SK-N-SH (cell line): ENCODE measurements around the gene SEMA3B.

Source experiments
- ELF1 ChIP-seq: IDR thresholded peaks from 2 replicates; pipeline ENCODE4 v1.4.0; 2012
- GABPA ChIP-seq: IDR thresholded peaks from 2 replicates; pipeline ENCODE4 v1.4.0; 2012; ENCODE audit warnings: low read depth, mild to moderate bottlenecking
- NFIC ChIP-seq: IDR thresholded peaks from 2 replicates; pipeline ENCODE4 v1.4.0; 2012; ENCODE audit warnings: borderline replicate concordance
- RAD21 ChIP-seq: IDR thresholded peaks from 2 replicates; pipeline ENCODE4 v1.6.1; 2012; ENCODE audit warnings: mild to moderate bottlenecking, low read length
- TAF1 ChIP-seq: IDR thresholded peaks from 2 replicates; pipeline ENCODE4 v1.6.1; 2012; ENCODE audit warnings: low read depth, mild to moderate bottlenecking, low read length, moderate library complexity, borderline replicate concordance
- TF ChIP-seq, protein P1 (sequence below): IDR thresholded peaks from 2 replicates; pipeline ENCODE4 v1.6.1; 2012; ENCODE audit warnings: mild to moderate bottlenecking, low read depth, low read length, moderate library complexity
- TF ChIP-seq, protein P2 (sequence below): fragments of 200-600 bp; sonication (generic); IDR thresholded peaks from 2 replicates; pipeline ENCODE4 v1.6.1; 2017; ENCODE audit warnings: antibody characterized with exemption, mild to moderate bottlenecking, moderate library complexity
- TF ChIP-seq, protein P3 (sequence below): IDR thresholded peaks from 2 replicates; pipeline ENCODE4 v1.4.0; 2012; ENCODE audit warnings: low read depth, borderline replicate concordance
- TF ChIP-seq, protein P4 (sequence below): fragments of 150-350 bp; IDR thresholded peaks from 2 replicates; pipeline ENCODE4 v1.6.1; 2017; ENCODE audit warnings: antibody characterized with exemption, low read length, low read depth, borderline replicate concordance

DNA sequence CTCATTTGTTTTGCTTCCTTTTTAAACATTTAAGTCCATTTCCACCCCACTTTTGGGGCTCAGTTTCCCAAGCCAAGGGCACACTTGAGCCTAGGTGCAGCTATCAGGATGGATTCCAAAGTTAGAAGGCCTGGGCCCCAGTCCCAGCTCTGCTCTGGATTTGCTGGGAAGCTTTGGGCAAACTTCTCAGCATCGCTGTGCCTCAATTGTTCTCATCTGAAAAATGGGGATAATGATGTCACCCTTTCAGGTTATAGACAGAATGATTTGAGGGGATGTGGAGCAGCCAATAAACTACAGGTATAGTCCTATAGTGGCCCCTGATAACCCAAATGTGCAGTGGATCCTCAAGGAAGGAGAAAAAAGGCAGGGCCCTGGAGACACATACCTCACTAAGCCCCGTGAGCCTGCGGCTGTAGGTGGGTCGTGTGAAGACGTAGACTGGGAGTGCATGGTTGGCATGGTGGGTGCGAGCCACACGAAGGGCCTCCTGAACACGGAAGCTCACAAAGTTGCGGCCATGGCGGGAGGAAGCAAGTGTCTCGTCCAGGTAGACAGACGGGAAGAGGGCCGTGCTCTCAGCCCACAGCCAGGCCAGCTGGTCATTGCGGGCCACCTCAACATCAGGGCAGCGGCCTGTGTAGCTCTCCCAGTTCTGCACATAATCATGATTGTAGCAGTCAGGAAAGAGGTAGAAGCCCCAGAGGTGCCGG is 50.4 kb downstream of the SEMA3B start:
- TF ChIP-seq, protein P1, sequence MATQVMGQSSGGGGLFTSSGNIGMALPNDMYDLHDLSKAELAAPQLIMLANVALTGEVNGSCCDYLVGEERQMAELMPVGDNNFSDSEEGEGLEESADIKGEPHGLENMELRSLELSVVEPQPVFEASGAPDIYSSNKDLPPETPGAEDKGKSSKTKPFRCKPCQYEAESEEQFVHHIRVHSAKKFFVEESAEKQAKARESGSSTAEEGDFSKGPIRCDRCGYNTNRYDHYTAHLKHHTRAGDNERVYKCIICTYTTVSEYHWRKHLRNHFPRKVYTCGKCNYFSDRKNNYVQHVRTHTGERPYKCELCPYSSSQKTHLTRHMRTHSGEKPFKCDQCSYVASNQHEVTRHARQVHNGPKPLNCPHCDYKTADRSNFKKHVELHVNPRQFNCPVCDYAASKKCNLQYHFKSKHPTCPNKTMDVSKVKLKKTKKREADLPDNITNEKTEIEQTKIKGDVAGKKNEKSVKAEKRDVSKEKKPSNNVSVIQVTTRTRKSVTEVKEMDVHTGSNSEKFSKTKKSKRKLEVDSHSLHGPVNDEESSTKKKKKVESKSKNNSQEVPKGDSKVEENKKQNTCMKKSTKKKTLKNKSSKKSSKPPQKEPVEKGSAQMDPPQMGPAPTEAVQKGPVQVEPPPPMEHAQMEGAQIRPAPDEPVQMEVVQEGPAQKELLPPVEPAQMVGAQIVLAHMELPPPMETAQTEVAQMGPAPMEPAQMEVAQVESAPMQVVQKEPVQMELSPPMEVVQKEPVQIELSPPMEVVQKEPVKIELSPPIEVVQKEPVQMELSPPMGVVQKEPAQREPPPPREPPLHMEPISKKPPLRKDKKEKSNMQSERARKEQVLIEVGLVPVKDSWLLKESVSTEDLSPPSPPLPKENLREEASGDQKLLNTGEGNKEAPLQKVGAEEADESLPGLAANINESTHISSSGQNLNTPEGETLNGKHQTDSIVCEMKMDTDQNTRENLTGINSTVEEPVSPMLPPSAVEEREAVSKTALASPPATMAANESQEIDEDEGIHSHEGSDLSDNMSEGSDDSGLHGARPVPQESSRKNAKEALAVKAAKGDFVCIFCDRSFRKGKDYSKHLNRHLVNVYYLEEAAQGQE, result no peak
- TF ChIP-seq, protein P2, sequence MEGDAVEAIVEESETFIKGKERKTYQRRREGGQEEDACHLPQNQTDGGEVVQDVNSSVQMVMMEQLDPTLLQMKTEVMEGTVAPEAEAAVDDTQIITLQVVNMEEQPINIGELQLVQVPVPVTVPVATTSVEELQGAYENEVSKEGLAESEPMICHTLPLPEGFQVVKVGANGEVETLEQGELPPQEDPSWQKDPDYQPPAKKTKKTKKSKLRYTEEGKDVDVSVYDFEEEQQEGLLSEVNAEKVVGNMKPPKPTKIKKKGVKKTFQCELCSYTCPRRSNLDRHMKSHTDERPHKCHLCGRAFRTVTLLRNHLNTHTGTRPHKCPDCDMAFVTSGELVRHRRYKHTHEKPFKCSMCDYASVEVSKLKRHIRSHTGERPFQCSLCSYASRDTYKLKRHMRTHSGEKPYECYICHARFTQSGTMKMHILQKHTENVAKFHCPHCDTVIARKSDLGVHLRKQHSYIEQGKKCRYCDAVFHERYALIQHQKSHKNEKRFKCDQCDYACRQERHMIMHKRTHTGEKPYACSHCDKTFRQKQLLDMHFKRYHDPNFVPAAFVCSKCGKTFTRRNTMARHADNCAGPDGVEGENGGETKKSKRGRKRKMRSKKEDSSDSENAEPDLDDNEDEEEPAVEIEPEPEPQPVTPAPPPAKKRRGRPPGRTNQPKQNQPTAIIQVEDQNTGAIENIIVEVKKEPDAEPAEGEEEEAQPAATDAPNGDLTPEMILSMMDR, result no peak
- TF ChIP-seq NFIC (no peak), ELF1 (no peak), RAD21 (no peak), TAF1 (no peak), GABPA (no peak)
- TF ChIP-seq, protein P3, sequence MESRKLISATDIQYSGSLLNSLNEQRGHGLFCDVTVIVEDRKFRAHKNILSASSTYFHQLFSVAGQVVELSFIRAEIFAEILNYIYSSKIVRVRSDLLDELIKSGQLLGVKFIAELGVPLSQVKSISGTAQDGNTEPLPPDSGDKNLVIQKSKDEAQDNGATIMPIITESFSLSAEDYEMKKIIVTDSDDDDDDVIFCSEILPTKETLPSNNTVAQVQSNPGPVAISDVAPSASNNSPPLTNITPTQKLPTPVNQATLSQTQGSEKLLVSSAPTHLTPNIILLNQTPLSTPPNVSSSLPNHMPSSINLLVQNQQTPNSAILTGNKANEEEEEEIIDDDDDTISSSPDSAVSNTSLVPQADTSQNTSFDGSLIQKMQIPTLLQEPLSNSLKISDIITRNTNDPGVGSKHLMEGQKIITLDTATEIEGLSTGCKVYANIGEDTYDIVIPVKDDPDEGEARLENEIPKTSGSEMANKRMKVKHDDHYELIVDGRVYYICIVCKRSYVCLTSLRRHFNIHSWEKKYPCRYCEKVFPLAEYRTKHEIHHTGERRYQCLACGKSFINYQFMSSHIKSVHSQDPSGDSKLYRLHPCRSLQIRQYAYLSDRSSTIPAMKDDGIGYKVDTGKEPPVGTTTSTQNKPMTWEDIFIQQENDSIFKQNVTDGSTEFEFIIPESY, result no peak
- TF ChIP-seq, protein P4, sequence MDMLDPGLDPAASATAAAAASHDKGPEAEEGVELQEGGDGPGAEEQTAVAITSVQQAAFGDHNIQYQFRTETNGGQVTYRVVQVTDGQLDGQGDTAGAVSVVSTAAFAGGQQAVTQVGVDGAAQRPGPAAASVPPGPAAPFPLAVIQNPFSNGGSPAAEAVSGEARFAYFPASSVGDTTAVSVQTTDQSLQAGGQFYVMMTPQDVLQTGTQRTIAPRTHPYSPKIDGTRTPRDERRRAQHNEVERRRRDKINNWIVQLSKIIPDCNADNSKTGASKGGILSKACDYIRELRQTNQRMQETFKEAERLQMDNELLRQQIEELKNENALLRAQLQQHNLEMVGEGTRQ, result no peak
